RWPE1 (cell line): ENCODE data around the gene ANXA5.

ENCODE experiments used
- CTCF ChIA-PET: fragments of 350-600 bp; sonication (Branson Sonifier 250); formaldehyde crosslinking; extraction: SDS; loops from one replicate; lab custom pipeline; 2021; lab: Yijun Ruan, JAX
- POLR2A ChIA-PET: fragments of 400-600 bp; formaldehyde crosslinking; extraction: SDS; loops from one replicate; lab custom pipeline; 2020; ENCODE audit warnings: antibody characterized with exemption; ENCODE audit not compliant: low non-redundant PET; lab: Yijun Ruan, JAX
- DNase-seq: peaks from one replicate; pipeline ENCODE4 v3.0.0; 2012; ENCODE audit warnings: low spot score
- H3K27ac ChIP-seq: fragments of 450-650 bp; 2 replicates; pipeline ENCODE4 v1.5.1; 2017
- TF ChIP-seq, protein P1 (sequence below): fragments of 450-650 bp; conservative IDR thresholded peaks from 2 replicates; pipeline ENCODE4 v1.5.1; 2017; ENCODE audit warnings: low read depth, mild to moderate bottlenecking

The ANXA5 gene

DNA sequence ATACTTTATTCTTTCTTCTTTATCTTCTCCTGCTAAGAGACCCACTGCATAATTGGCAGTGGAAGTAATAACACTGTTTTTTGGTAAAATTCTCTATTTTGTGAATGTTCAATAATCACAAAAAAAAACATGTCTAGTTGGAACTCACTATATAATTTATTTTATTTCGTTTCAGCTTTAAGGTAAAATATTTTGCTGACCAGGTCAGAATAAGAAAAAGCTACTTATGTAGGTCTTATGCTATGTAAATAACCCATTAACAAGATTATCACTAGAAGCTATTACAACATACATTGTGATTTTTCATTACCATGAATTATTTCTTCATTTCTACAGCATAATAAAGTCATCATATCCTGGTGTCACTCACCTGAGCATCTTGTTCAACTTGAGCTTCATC lies 19.3 kb downstream of the ANXA5 start:
- CTCF ChIA-PET: interaction anchor here (0.7 kb wide), 2 partner anchors 826 to 900 kb away, joined by 3 read pairs; no protein-coding TSS in a partner anchor
- DNase-seq: no peak
- POLR2A ChIA-PET: no interaction called here
- TF ChIP-seq, protein P1, sequence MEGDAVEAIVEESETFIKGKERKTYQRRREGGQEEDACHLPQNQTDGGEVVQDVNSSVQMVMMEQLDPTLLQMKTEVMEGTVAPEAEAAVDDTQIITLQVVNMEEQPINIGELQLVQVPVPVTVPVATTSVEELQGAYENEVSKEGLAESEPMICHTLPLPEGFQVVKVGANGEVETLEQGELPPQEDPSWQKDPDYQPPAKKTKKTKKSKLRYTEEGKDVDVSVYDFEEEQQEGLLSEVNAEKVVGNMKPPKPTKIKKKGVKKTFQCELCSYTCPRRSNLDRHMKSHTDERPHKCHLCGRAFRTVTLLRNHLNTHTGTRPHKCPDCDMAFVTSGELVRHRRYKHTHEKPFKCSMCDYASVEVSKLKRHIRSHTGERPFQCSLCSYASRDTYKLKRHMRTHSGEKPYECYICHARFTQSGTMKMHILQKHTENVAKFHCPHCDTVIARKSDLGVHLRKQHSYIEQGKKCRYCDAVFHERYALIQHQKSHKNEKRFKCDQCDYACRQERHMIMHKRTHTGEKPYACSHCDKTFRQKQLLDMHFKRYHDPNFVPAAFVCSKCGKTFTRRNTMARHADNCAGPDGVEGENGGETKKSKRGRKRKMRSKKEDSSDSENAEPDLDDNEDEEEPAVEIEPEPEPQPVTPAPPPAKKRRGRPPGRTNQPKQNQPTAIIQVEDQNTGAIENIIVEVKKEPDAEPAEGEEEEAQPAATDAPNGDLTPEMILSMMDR: no peak
- no peak overlapping the region for H3K27ac ChIP-seq

DNA sequence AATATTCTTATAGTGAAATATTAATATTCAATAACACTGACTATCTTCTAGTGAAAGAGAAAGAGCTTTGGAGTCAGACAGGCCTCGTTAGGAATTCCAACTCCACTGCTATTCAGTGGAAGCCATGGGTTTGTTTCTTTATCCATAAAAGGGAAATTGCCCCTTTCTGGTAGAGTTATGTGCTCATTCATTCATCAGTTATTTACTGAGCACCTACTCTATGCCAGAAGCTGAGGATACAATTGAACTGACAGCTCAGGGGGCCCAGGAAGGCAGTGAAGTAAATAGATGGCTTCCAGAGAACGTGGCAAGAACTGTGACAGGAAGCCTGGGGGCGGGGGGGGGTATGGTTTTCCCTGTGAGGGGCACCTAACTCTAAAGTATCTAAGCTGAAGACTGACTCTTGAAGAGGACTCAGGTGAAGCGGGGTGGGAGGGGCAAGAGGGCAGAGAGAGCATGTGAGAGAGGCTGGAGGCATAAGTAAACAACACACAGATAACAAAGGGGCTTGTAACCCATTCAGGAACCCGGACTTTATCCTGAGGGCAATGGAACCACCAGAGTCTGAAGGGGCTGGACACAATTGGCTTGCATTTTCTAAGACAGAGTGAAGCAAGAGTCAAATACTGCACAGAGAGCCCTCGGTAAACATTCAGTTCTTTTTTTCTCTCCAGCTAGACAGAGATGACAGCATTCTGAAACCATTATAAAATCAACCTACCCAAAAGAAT lies 20.3 kb downstream of the ANXA5 start:
- CTCF ChIA-PET: no interaction called here
- TF ChIP-seq, protein P1: no peak
- no peak for DNase-seq
- no peak overlapping the region for H3K27ac ChIP-seq
- POLR2A ChIA-PET: no interaction called here

DNA sequence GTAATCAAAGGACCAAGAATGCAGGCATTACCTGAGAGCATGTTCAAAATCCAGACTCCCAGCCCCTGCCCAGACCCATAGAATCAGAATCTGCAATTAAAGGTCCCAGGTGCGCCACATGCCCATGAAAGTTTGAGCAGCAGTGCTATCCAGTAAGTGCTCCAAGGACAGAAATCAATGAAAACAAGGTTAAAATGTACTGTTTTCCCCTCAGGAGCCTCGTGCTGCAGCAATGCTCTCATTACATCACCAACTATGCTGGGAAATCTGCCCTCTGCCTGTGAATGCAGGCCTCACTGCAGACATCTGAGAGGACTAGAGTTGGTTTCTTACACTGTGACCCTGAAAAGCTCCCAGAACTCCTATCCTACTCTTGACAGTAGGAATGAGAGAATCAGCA lies 21.1 kb downstream of the ANXA5 start:
- DNase-seq: no peak
- TF ChIP-seq, protein P1: no peak
- no peak overlapping the region for H3K27ac ChIP-seq
- ChIA-PET POLR2A (no interaction called here), CTCF (no interaction called here)

DNA sequence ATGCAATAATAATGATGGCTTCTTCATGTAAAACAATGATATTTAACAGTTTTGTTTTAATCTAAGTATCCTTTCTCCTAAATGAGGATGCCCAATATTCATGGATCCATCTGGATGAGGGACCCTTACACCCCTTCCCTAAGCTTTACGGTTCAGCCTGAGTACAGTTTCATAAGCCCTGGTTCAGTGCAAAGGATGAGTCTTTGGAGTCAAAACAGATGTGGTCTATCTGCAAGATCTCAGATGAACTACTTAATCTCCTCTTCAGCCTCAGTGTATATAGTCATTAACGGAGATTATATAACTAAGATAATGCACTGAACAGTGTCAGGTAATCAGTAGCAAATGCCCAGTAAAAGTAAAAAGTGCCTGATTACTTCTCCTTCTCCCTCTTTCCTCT lies 22.1 kb downstream of the ANXA5 start:
- CTCF ChIA-PET: no interaction called here
- POLR2A ChIA-PET: no interaction called here
- TF ChIP-seq, protein P1: no peak
- H3K27ac ChIP-seq: no peak overlapping the region
- no peak for DNase-seq

DNA sequence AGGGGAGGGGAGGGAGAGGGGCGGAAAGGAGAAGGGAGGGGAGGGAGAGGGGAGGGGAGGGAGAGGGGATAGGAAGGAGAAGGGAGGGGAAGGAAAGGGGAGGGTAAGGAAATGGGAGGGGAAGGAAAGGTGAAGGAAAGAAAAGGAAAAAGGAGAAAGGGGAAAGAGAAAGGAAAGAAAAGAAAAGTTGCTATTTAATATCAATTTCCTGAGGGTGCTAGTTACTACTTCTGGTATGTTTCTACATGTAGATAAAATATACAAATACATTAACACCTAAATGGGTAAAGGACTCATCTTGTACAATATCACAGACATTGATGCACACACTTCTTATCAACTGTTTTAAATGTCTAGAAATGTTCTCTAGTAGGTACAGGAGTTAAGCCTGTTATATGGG lies 22.6 kb downstream of the ANXA5 start:
- DNase-seq: no peak
- CTCF ChIA-PET: no interaction called here
- no peak overlapping the region for H3K27ac ChIP-seq
- POLR2A ChIA-PET: no interaction called here
- TF ChIP-seq, protein P1: no peak

DNA sequence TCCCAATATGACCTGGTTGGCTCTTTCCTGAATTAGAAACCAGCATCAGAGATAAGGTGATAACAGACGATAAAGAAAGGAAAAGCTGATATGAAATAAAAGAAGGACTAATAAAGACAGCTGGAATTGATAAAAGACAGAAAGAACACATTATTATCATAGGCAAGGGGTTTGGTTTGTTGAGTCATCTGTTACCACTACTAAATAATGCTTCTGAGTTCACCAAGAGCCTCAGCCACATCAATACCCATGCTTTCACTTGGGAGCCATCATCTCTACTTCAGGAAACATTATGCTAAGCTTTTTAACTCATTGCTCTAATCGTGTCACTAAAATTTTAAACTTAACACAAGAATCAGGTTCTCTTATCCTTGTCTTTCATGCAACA lies 27.6 kb downstream of the ANXA5 start:
- H3K27ac ChIP-seq: no peak overlapping the region
- DNase-seq: no peak
- POLR2A ChIA-PET: no interaction called here
- CTCF ChIA-PET: interaction anchor here (0.7 to 0.9 kb wide), 2 partner anchors 13 to 33 kb away, joined by 3 to 5 read pairs; no protein-coding TSS in a partner anchor
- TF ChIP-seq, protein P1: no peak
